ENCODE results near the gene ZNF337. TPM values are rescaled to one million over a fixed set of nuclear protein-coding genes. Genes with fewer than 3 reads are reported as not detected.
"Not testable (repeated sequence)": the region's sequence is repeated elsewhere in the genome, so short reads cannot be mapped to it uniquely, and the experiment has no call there.

Gene ZNF337
- total and polyA plus RNA-seq, 2 of the 13 experiments (the other 11 are each of a cell fraction or from before 2014, with no cell fraction given) = 17.0 to 19.6 TPM

DNA sequence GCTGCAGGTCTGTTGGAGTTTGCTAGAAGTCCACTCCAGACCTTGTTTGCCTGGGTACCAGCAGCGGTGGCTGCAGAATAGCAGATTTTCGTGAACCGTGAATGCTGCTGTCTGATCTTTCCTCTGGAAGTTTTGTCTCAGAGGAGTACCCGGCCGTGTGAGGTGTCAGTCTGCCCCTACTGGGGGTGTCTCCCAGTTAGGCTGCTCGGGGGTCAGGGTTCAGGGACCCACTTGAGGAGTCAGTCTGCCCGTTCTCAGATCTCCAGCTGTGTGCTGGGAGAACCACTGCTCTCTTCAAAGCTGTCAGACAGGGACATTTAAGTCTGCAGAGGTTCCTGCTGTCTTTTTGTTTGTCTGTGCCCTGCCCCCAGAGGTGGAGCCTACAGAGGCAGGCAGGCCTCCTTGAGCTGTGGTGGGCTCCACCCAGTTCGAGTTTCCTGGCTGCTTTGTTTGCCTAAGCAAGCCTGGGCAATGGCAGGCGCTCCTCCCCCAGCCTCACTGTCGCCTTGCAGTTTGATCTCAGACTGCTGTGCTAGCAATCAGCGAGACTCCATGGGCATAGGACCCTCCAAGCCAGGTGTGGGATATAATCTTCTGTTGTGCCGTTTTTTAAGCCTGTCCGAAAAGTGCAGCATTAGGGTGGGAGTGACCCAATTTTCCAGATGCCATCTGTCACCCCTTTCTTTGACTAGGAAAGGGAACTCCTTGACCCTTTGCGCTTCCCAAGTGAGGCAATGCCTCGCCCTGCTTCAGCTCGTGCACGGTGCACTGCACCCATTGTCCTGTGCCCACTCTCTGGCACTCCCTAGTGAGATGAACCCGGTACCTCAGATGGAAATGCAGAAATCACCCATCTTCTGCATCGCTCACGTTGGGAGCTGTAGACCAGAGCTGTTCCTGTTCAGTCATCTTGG is 22.5 kb upstream of the ZNF337 start (continued):
- TF ChIP-seq LCORL (IDR thresholded peaks at IDR 0.05) = not testable (repeated sequence)
- 0 out of 2 replicates have a peak, but pooled peaks have one; percentile 38 for TF ChIP-seq LCORL (CRISPR knock-in tag; IDR thresholded peaks at IDR 0.05)
- peak; percentile 47; the same call in 1 of the 2 replicates for TF ChIP-seq TARDBP (CRISPR knock-in tag; IDR thresholded peaks at IDR 0.05)
- TF ChIP-seq FOXA3 (CRISPR knock-in tag; IDR thresholded peaks at IDR 0.05) = peak; percentile 47; the same call in 1 of the 2 replicates
- TF ChIP-seq HDAC2 (CRISPR knock-in tag; IDR thresholded peaks at IDR 0.05) = peak; percentile 28; the same call in 1 of the 2 replicates
- TF ChIP-seq PAXIP1 (CRISPR knock-in tag; conservative IDR thresholded peaks at IDR 0.05) = 0 out of 2 replicates have a peak, but pooled peaks have one; percentile 57
- TF ChIP-seq PATZ1 (CRISPR knock-in tag; IDR thresholded peaks at IDR 0.05) = peak; percentile 52
- TF ChIP-seq HNF4A (CRISPR knock-in tag; IDR thresholded peaks at IDR 0.05) = peak; percentile 17; the same call in 1 of the 2 replicates
- 0 out of 2 replicates have a peak, but pooled peaks have one; percentile 31 for TF ChIP-seq ZBTB37 (CRISPR knock-in tag; IDR thresholded peaks at IDR 0.05)
- TF ChIP-seq MYPOP (CRISPR knock-in tag; IDR thresholded peaks at IDR 0.05) = 0 out of 2 replicates have a peak, but pooled peaks have one; percentile 66
- TF ChIP-seq ZBTB4 (CRISPR knock-in tag; IDR thresholded peaks at IDR 0.05; ENCODE audit: borderline replicate concordance) = 0 out of 2 replicates have a peak, but pooled peaks have one; percentile 27
- 0 out of 2 replicates have a peak, but pooled peaks have one; percentile 16 for TF ChIP-seq ISL2 (CRISPR knock-in tag; IDR thresholded peaks at IDR 0.05)
- TF ChIP-seq TEAD3 (CRISPR knock-in tag; optimal IDR thresholded peaks at IDR 0.05; ENCODE audit: borderline replicate concordance) = peak; percentile 43
- 0 out of 2 replicates have a peak, but pooled peaks have one; percentile 53 for TF ChIP-seq JUND (CRISPR knock-in tag; IDR thresholded peaks at IDR 0.05)
